HCT116 (cell line): ENCODE measurements around the gene OPRD1.

Source experiments
- ATF3 ChIP-seq: IDR thresholded peaks from 2 replicates; pipeline ENCODE4 v1.6.1; 2012
- CBX3 ChIP-seq: IDR thresholded peaks from 2 replicates; pipeline ENCODE4 v1.6.1; 2012; ENCODE audit warnings: low read depth
- EGR1 ChIP-seq: IDR thresholded peaks from 2 replicates; pipeline ENCODE4 v1.6.1; 2012; ENCODE audit warnings: low read depth
- POLR2A ChIP-seq: IDR thresholded peaks from 2 replicates; pipeline ENCODE4 v1.7.0; 2011; ENCODE audit warnings: borderline replicate concordance; ENCODE audit not compliant: insufficient read depth, insufficient read length; ENCODE audit errors: extremely low read depth
- RAD21 ChIP-seq: IDR thresholded peaks from 2 replicates; pipeline ENCODE4 v1.6.1; 2012; ENCODE audit warnings: low read depth, mild to moderate bottlenecking
- REST ChIP-seq: IDR thresholded peaks from 2 replicates; pipeline ENCODE4 v1.6.1; 2012; ENCODE audit warnings: low read depth
- SIN3A ChIP-seq: IDR thresholded peaks from 2 replicates; pipeline ENCODE4 v1.6.1; 2012; ENCODE audit warnings: low read depth
- YY1 ChIP-seq: IDR thresholded peaks from 2 replicates; pipeline ENCODE4 v1.6.1; 2011; ENCODE audit warnings: low read length, low read depth, moderate library complexity, mild to moderate bottlenecking; ENCODE audit not compliant: insufficient replicate concordance; ENCODE audit errors: extremely low read depth
- ZFX ChIP-seq: fragments of 450-650 bp; IDR thresholded peaks from 2 replicates; pipeline ENCODE4 v1.6.1; 2017
- TF ChIP-seq, protein P1 (sequence below), 3 experiments: fragments of 200-600 bp in 1 of 3; sonication (generic) in 1 of 3; IDR thresholded peaks in 2 of 3; conservative IDR thresholded peaks in 1 of 3; 2 replicates each; pipeline ENCODE4 v1.5.1; 2012 to 2017; ENCODE audit warnings: low read depth in 2 of 3, low read length in 2 of 3, antibody characterized with exemption in 1 of 3, borderline replicate concordance in 1 of 3, control low read depth in 1 of 3, mild to moderate bottlenecking in 1 of 3, mixed read lengths in 1 of 3, mixed run types in 1 of 3, moderate library complexity in 1 of 3; ENCODE audit not compliant: insufficient read depth in 1 of 3

DNA sequence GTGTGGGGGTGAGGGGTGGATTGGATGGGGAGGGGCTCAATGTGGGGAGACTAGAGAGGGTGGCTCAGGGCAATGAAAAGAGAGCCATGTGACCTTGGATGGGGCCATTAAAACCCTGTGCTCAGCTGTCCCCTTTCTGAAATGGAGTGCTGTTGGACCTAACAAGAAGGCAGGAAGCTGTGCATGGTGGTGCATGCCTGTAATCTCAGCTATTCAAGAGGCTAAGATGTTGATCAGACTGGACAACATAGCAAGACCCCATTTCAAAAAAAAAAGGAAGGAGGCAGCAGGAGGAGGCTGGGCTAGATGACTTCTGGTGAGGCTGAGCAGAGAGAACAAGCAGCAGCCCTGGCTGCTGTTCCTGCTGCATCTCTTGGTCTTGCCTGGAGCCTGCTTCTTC lies 7.0 kb downstream of the OPRD1 start:
- TF ChIP-seq CBX3 (no peak), SIN3A (no peak), REST (no peak), RAD21 (no peak), ZFX (no peak), EGR1 (no peak), YY1 (no peak), POLR2A (no peak), ATF3 (no peak)
- TF ChIP-seq, protein P1, sequence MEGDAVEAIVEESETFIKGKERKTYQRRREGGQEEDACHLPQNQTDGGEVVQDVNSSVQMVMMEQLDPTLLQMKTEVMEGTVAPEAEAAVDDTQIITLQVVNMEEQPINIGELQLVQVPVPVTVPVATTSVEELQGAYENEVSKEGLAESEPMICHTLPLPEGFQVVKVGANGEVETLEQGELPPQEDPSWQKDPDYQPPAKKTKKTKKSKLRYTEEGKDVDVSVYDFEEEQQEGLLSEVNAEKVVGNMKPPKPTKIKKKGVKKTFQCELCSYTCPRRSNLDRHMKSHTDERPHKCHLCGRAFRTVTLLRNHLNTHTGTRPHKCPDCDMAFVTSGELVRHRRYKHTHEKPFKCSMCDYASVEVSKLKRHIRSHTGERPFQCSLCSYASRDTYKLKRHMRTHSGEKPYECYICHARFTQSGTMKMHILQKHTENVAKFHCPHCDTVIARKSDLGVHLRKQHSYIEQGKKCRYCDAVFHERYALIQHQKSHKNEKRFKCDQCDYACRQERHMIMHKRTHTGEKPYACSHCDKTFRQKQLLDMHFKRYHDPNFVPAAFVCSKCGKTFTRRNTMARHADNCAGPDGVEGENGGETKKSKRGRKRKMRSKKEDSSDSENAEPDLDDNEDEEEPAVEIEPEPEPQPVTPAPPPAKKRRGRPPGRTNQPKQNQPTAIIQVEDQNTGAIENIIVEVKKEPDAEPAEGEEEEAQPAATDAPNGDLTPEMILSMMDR (IDR thresholded peaks at IDR 0.05 in 2 of 3, conservative IDR thresholded peaks at IDR 0.05 in 1 of 3; ENCODE audit: borderline replicate concordance in 1 of 3, insufficient read depth in 1 of 3, low read depth in 2 of 3, low read length in 2 of 3), result no peak
